ENCODE results near the gene CD9. TPM values are rescaled to one million over a fixed set of nuclear protein-coding genes. Genes with fewer than 3 reads are reported as not detected.

The CD9 gene
- total and polyA plus RNA-seq, 2 of the 8 experiments (the other 6 are each of a cell fraction or from before 2014, with no cell fraction given), result 168 to 319 TPM

DNA sequence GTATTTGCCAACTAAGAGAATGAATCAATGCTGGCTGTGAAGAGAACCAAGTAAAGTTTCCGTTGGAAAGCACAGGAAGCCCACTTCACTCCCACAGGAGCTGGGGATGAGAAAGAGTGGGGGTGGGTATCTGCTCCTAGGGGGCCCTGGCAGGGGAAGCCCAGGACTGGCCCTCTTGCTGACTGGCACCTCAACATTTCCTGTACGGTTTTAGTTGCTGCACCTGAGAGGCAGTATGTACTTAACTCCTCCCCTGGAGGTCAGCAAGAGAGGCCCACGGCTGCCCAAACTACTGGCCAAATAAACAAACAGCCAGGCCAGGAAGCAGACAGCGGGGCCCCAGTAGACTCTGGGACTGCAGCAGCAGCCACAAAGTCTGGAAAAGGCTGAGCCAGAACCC, 41.9 kb upstream of the CD9 start (continued):
- TF ChIP-seq SIRT6 (IDR thresholded peaks at IDR 0.05; ENCODE audit: low read length) (no peak), SAP30 (IDR thresholded peaks at IDR 0.05; ENCODE audit: insufficient read depth, insufficient replicate concordance, low read length) (no peak), PHF8 (conservative IDR thresholded peaks at IDR 0.05; ENCODE audit: low read depth, low read length) (no peak), CBX8 (IDR thresholded peaks at IDR 0.05; ENCODE audit: borderline replicate concordance, low read depth, low read length) (no peak)

Data from H1 (cell line).